ENCODE data around the gene PPP4R3B.

PPP4R3B gene

GRCh38 chr2:55617175-55618024 is at the start of gene PPP4R3B:
PPP4R3B (minus strand) TSS chr2:55617622; CDS start chr2:55617285, 337 bp downstream.
- Mint-ChIP-seq H3K27ac (no peak within 1 kb of the TSS), H3K4me1 (ENCODE audit: low read depth) (peaks cover 27% of the 10 kb centered on the region), H3K4me3 (no peak within 1 kb of the TSS), H3K36me3 (ENCODE audit: low read depth) (peaks cover 20% of the 10 kb centered on the region), H3K9me3 (no peaks in the 10 kb centered on the region), H3K27me3 (ENCODE audit: low read depth) (no peaks in the 10 kb centered on the region)

- Mint-ChIP-seq H3K27ac (no peak overlapping the region), H3K36me3 (ENCODE audit: low read depth) (peaks cover 27% of the 10 kb centered on the region), H3K4me1 (ENCODE audit: low read depth) (no peaks in the 10 kb centered on the region), H3K27me3 (ENCODE audit: low read depth) (no peaks in the 10 kb centered on the region), H3K4me3 (no peak overlapping the region), H3K9me3 (no peaks in the 10 kb centered on the region)
These were observed 35.8 kb upstream of the PPP4R3B start for GRCh38 chr2:55653255-55653654.

GRCh38 chr2:55649211-55649610 is 31.8 kb upstream of the PPP4R3B start:
- Mint-ChIP-seq H3K9me3 (no peaks in the 10 kb centered on the region), H3K36me3 (ENCODE audit: low read depth) (peaks cover 12% of the 10 kb centered on the region), H3K4me1 (ENCODE audit: low read depth) (no peaks in the 10 kb centered on the region), H3K4me3 (no peak overlapping the region), H3K27me3 (ENCODE audit: low read depth) (no peaks in the 10 kb centered on the region), H3K27ac (no peak overlapping the region)

GRCh38 chr2:55636831-55637230 is 19.4 kb upstream of the PPP4R3B start:
- H3K4me3 Mint-ChIP-seq: no peak overlapping the region
- no peak overlapping the region for H3K27ac Mint-ChIP-seq
- no peaks in the 10 kb centered on the region for H3K4me1 Mint-ChIP-seq (ENCODE audit: low read depth)
- H3K9me3 Mint-ChIP-seq: no peaks in the 10 kb centered on the region
- H3K27me3 Mint-ChIP-seq (ENCODE audit: low read depth): no peaks in the 10 kb centered on the region
- peaks cover 18% of the 10 kb centered on the region for H3K36me3 Mint-ChIP-seq (ENCODE audit: low read depth)

GRCh38 chr2:55628931-55629330 is 11.5 kb upstream of the PPP4R3B start:
- Mint-ChIP-seq H3K36me3 (ENCODE audit: low read depth) (peaks cover 11% of the 10 kb centered on the region), H3K9me3 (no peaks in the 10 kb centered on the region), H3K4me1 (ENCODE audit: low read depth) (peaks cover 5% of the 10 kb centered on the region), H3K4me3 (no peak overlapping the region), H3K27me3 (ENCODE audit: low read depth) (no peaks in the 10 kb centered on the region), H3K27ac (no peak overlapping the region)

- Mint-ChIP-seq H3K36me3 (ENCODE audit: low read depth) (peaks cover 13% of the 10 kb centered on the region), H3K27ac (no peak overlapping the region), H3K9me3 (no peaks in the 10 kb centered on the region), H3K27me3 (ENCODE audit: low read depth) (no peaks in the 10 kb centered on the region), H3K4me1 (ENCODE audit: low read depth) (peaks cover 9% of the 10 kb centered on the region), H3K4me3 (no peak overlapping the region)
These were observed 10.5 kb upstream of the PPP4R3B start for GRCh38 chr2:55627915-55628314.

GRCh38 chr2:55621802-55622201 is 4.4 kb upstream of the PPP4R3B start:
- Mint-ChIP-seq H3K4me3 (no peak overlapping the region), H3K4me1 (ENCODE audit: low read depth) (peaks cover 20% of the 10 kb centered on the region), H3K27me3 (ENCODE audit: low read depth) (no peaks in the 10 kb centered on the region), H3K9me3 (no peaks in the 10 kb centered on the region), H3K27ac (no peak overlapping the region), H3K36me3 (ENCODE audit: low read depth) (peaks cover 17% of the 10 kb centered on the region)

GRCh38 chr2:55620123-55620779 is 2.8 kb upstream of the PPP4R3B start:
- no peaks in the 10 kb centered on the region for H3K27me3 Mint-ChIP-seq (ENCODE audit: low read depth)
- peak overlapping the region; percentile 69 for H3K4me3 Mint-ChIP-seq
- peaks cover 21% of the 10 kb centered on the region for H3K4me1 Mint-ChIP-seq (ENCODE audit: low read depth)
- H3K36me3 Mint-ChIP-seq (ENCODE audit: low read depth): peaks cover 16% of the 10 kb centered on the region
- H3K27ac Mint-ChIP-seq: peak overlapping the region; percentile 74
- H3K9me3 Mint-ChIP-seq: no peaks in the 10 kb centered on the region

GRCh38 chr2:55618275-55619055 is 1.0 kb upstream of the PPP4R3B start:
- no peak overlapping the region for H3K4me3 Mint-ChIP-seq
- peaks cover 22% of the 10 kb centered on the region for H3K36me3 Mint-ChIP-seq (ENCODE audit: low read depth)
- no peaks in the 10 kb centered on the region for H3K27me3 Mint-ChIP-seq (ENCODE audit: low read depth)
- H3K4me1 Mint-ChIP-seq (ENCODE audit: low read depth): peaks cover 27% of the 10 kb centered on the region
- H3K9me3 Mint-ChIP-seq: no peaks in the 10 kb centered on the region
- H3K27ac Mint-ChIP-seq: no peak overlapping the region

- H3K27ac Mint-ChIP-seq: no peak overlapping the region
- no peaks in the 10 kb centered on the region for H3K9me3 Mint-ChIP-seq
- H3K4me3 Mint-ChIP-seq: no peak overlapping the region
- H3K36me3 Mint-ChIP-seq (ENCODE audit: low read depth): peaks cover 23% of the 10 kb centered on the region
- H3K4me1 Mint-ChIP-seq (ENCODE audit: low read depth): peaks cover 27% of the 10 kb centered on the region
- H3K27me3 Mint-ChIP-seq (ENCODE audit: low read depth): no peaks in the 10 kb centered on the region
These were observed 528 bp upstream of the PPP4R3B start for GRCh38 chr2:55618025-55618274.

GRCh38 chr2:55616551-55617174 is 759 bp downstream of the PPP4R3B start:
- peaks cover 29% of the 10 kb centered on the region for H3K4me1 Mint-ChIP-seq (ENCODE audit: low read depth)

GRCh38 chr2:55611997-55612396 is 5.4 kb downstream of the PPP4R3B start:
- H3K4me3 Mint-ChIP-seq: no peak overlapping the region
- no peaks in the 10 kb centered on the region for H3K27me3 Mint-ChIP-seq (ENCODE audit: low read depth)
- H3K9me3 Mint-ChIP-seq: no peaks in the 10 kb centered on the region
- H3K4me1 Mint-ChIP-seq (ENCODE audit: low read depth): peaks cover 33% of the 10 kb centered on the region
- H3K36me3 Mint-ChIP-seq (ENCODE audit: low read depth): peaks cover 42% of the 10 kb centered on the region
- no peak overlapping the region for H3K27ac Mint-ChIP-seq

More at GRCh38 chr2:55616551-55617174, 759 bp downstream of the PPP4R3B start:
- no peaks in the 10 kb centered on the region for H3K9me3 Mint-ChIP-seq
- peaks cover 26% of the 10 kb centered on the region for H3K36me3 Mint-ChIP-seq (ENCODE audit: low read depth)
- H3K27me3 Mint-ChIP-seq (ENCODE audit: low read depth): no peaks in the 10 kb centered on the region
- no peak overlapping the region for H3K4me3 Mint-ChIP-seq
- no peak overlapping the region for H3K27ac Mint-ChIP-seq

GRCh38 chr2:55610954-55611743 is 6.3 kb downstream of the PPP4R3B start:
- Mint-ChIP-seq H3K36me3 (ENCODE audit: low read depth) (peaks cover 42% of the 10 kb centered on the region), H3K27me3 (ENCODE audit: low read depth) (no peaks in the 10 kb centered on the region), H3K9me3 (no peaks in the 10 kb centered on the region), H3K4me3 (no peak overlapping the region), H3K27ac (no peak overlapping the region), H3K4me1 (ENCODE audit: low read depth) (peaks cover 33% of the 10 kb centered on the region)
